Endothelial cell of umbilical vein (primary cell): ENCODE data around the gene RAD51B. TPM values are rescaled to one million over a fixed set of nuclear protein-coding genes. Genes with fewer than 3 reads are reported as not detected.

Experiments
- BruUV-seq: library from RNA; stranded (reverse); fragments of 400-500 nt; replicated peaks from 2 replicates; lab custom pipeline; 2021; lab: Mats Ljungman, UMichigan
- CTCF ChIA-PET: fragments of 300-600, 350-600 bp; sonication (Branson Sonifier 250); formaldehyde crosslinking; loops from one replicate; lab custom pipeline; 2021; ENCODE audit warnings: antibody characterized with exemption, inconsistent platforms; lab: Charles Lee
- POLR2A ChIA-PET: fragments of 300-600, 350-600 bp; sonication (Branson Sonifier 250); formaldehyde crosslinking; loops from one replicate; lab custom pipeline; 2021; ENCODE audit warnings: antibody characterized with exemption, inconsistent platforms; lab: Charles Lee
- DNase-seq: peaks from one replicate; pipeline ENCODE4 v3.0.0-alpha.2; 2011; ENCODE audit warnings: low read depth, low spot score
- FAIRE-seq: peaks from 2 replicates; lab custom pipeline; 2011; peaks lifted over from hg19 to GRCh38; lab: Jason Lieb, UNC
- H2AFZ ChIP-seq: 2 replicates; pipeline ENCODE4 v1.6.0; 2012; ENCODE audit warnings: low read depth, low read length, control low read depth, inconsistent platforms
- H3K27ac ChIP-seq: 2 replicates; pipeline ENCODE4 v1.5.1; 2011; ENCODE audit warnings: low read depth, mild to moderate bottlenecking, control low read depth, low read length, moderate library complexity; ENCODE audit not compliant: insufficient read depth
- H3K27me3 ChIP-seq, 2 experiments: 2 replicates each; pipeline versions ENCODE4 v1.6.0 to v1.6.1; 2011; ENCODE audit warnings: low read length in 2 of 2, mixed read lengths in 1 of 2; ENCODE audit not compliant: control insufficient read depth in 2 of 2, insufficient read depth in 2 of 2
- H3K36me3 ChIP-seq, 2 experiments: 2 replicates in 1 of 2; 3 replicates in 1 of 2; pipeline ENCODE4 v1.5.1; 2011; ENCODE audit warnings: low read length in 2 of 2, mild to moderate bottlenecking in 1 of 2, moderate library complexity in 1 of 2; ENCODE audit not compliant: control insufficient read depth in 2 of 2, insufficient read depth in 2 of 2; ENCODE audit errors: extremely low read depth in 1 of 2
- H3K4me1 ChIP-seq: 3 replicates; pipeline ENCODE4 v1.5.1; 2011; ENCODE audit warnings: mild to moderate bottlenecking, low read length; ENCODE audit not compliant: control insufficient read depth, insufficient read depth; ENCODE audit errors: extremely low read depth
- H3K4me2 ChIP-seq: 2 replicates; pipeline ENCODE4 v1.6.1; 2011; ENCODE audit warnings: low read length, control low read depth, mixed read lengths; ENCODE audit not compliant: insufficient read depth
- H3K4me3 ChIP-seq, 3 experiments: fragments of 200-600 bp in 1 of 3; sonication (generic), shearing (Covaris generic) in 1 of 3; replicated peaks in 1 of 3; 2 replicates each; pipeline ENCODE4 v1.5.1; 2011 to 2016; ENCODE audit warnings: control low read depth in 3 of 3, low read length in 3 of 3, mild to moderate bottlenecking in 2 of 3, inconsistent platforms in 1 of 3, low read depth in 1 of 3, moderate library complexity in 1 of 3; ENCODE audit not compliant: insufficient read depth in 1 of 3
- H3K79me2 ChIP-seq: 2 replicates; pipeline ENCODE4 v1.6.0; 2012; ENCODE audit warnings: low read length, inconsistent platforms; ENCODE audit not compliant: control insufficient read depth, insufficient read depth
- H3K9ac ChIP-seq: replicated peaks from 2 replicates; pipeline ENCODE3; 2011; ENCODE audit warnings: low read length, control low read depth; ENCODE audit not compliant: insufficient read depth; ENCODE audit errors: extremely low read depth
- H3K9me1 ChIP-seq: replicated peaks from 3 replicates; pipeline ENCODE4 v1.6.0; 2011; ENCODE audit warnings: mild to moderate bottlenecking, low read length; ENCODE audit not compliant: control insufficient read depth, insufficient read depth; ENCODE audit errors: extremely low read depth
- H3K9me3 ChIP-seq: replicated peaks from 2 replicates; pipeline ENCODE4 v1.5.1; 2012; ENCODE audit warnings: low read length, inconsistent platforms; ENCODE audit not compliant: control insufficient read depth, insufficient read depth
- H4K20me1 ChIP-seq: replicated peaks from 2 replicates; pipeline ENCODE3; 2011; ENCODE audit warnings: mild to moderate bottlenecking, low read length; ENCODE audit not compliant: control insufficient read depth, insufficient read depth; ENCODE audit errors: extremely low read depth
- EZH2 ChIP-seq: IDR thresholded peaks from 2 replicates; pipeline ENCODE4 v1.6.1; 2012; ENCODE audit warnings: borderline replicate concordance, low read depth, mild to moderate bottlenecking, moderate library complexity, low read length, inconsistent platforms; ENCODE audit not compliant: severe bottlenecking
- FOS ChIP-seq: IDR thresholded peaks from 2 replicates; pipeline ENCODE4 v1.6.1; 2011; ENCODE audit warnings: mild to moderate bottlenecking, low read length, moderate library complexity, borderline replicate concordance; ENCODE audit not compliant: insufficient read depth
- POLR2A ChIP-seq: IDR thresholded peaks from 2 replicates; pipeline ENCODE4 v1.6.1; 2012; ENCODE audit warnings: low read depth, mild to moderate bottlenecking, control low read depth, low read length
- dilution Hi-C: fragments of 300-500 bp; cut with MboI; formaldehyde crosslinking; loops from one replicate; pipeline ENCODE4 v1.15.0; 2019; ENCODE audit warnings: low sequenced_read_pairs; ENCODE audit not compliant: extremely low pct_ligation_motif_present
- intact Hi-C: fragments of 100-400 bp; cut with micrococcal nuclease; formaldehyde crosslinking; loops from one replicate; pipeline ENCODE4 v1.10.0; 2022
- polyA plus RNA-seq, 4 experiments: library from polyadenylated mRNA; depleted of rRNA in 3 of 4; stranded (reverse) in 3 of 4; unstranded in 1 of 4; fragments of >200 nt; gene quantifications; 2 replicates each; pipeline versions ENCODE4 v1.2.1 to v1.2.3, GENCODE V29; 2011 to 2012; ENCODE audit warnings: missing spikeins in 1 of 4
- total RNA-seq: library from RNA; stranded (reverse); gene quantifications from 2 replicates; pipeline ENCODE4 v1.2.3, GENCODE V29; 2021

Gene RAD51B
- total and polyA plus RNA-seq, 2 donors (not counting 3 experiments of a cell fraction or from before 2014, with no cell fraction given), result 3.9 to 19.0 TPM

DNA sequence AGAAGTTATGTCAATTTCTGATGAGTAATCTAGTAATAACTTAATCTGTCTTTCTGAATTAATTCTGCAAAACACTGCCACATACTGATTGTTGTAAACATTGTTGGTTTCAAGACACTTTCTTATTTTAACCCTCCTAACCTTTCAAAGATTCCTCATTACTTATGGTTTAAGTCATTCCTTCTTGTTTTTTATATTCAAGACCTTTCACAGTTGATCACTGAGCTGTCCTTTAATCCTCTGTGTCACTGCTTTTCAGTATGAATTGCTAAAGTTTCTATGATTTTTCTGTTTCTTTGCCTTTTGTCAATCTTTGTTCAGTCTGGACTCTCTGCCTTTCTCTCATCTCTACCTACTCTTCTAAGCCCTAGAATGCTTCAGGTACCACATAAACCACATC lies 164.7 kb downstream of the RAD51B start:
- dilution Hi-C loops, result no loop called here
- H3K4me2 ChIP-seq, result no peak overlapping the region
- no peak overlapping the region for H3K27ac ChIP-seq
- no peak for TF ChIP-seq POLR2A
- no peak for TF ChIP-seq EZH2
- ChIA-PET POLR2A (no interaction called here), CTCF (interaction anchor here (0.8 kb wide), 1 partner anchor 17 kb away, joined by 3 read pairs; no protein-coding TSS in a partner anchor)
- intact Hi-C loops, result no loop called here
- H2AFZ ChIP-seq, result no peak overlapping the region
- no peaks in the 10 kb centered on the region for H4K20me1 ChIP-seq
- no TSS peak for BruUV-seq
- no peak for FAIRE-seq
- H3K36me3 ChIP-seq, result no peaks in the 10 kb centered on the region
- H3K9me3 ChIP-seq, result no peaks in the 10 kb centered on the region
- no peaks in the 10 kb centered on the region for H3K4me1 ChIP-seq
- no peaks in the 10 kb centered on the region for H3K27me3 ChIP-seq
- H3K9me1 ChIP-seq, result no peaks in the 10 kb centered on the region
- H3K9ac ChIP-seq, result no peak overlapping the region
- no peaks in the 10 kb centered on the region for H3K79me2 ChIP-seq
- DNase-seq, result no peak
- no peak overlapping the region for H3K4me3 ChIP-seq

DNA sequence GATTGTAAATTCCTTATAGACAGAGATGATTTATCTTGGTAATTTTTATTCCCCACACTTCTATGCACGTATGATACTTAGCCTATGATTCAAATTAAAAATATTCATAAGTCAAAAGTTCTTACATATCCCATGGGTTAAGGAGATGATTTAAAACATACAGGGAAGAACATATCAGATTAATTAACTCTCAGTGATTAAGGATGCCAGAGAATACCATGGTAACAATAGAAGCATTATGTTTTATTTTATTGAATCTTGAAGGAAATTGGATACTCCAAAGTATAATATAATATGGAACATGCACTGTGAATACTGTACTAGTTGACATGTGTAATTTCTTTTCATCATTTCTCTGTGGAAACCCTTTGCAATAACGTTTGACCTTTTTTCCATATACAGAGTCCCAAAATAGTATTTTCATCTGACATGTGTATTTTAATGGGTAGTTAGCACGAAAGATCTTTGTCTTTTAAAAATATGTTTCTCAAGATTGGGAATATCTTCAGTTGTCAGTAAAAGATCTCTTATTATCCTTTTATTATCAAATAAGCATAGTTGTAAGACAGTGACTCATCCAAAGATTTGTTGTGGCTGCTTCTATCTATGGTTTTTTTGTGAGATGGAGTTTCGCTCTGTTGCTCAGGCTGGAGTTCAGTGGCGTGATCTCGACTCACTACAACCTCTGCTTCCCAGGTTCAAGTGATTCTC lies 166.7 kb downstream of the RAD51B start:
- H3K9me3 ChIP-seq, result no peaks in the 10 kb centered on the region
- ChIA-PET POLR2A (no interaction called here), CTCF (no interaction called here)
- FAIRE-seq, result no peak
- dilution Hi-C loops (no loop called here), intact Hi-C loops (no loop called here)
- no peaks in the 10 kb centered on the region for H3K79me2 ChIP-seq
- no peak overlapping the region for H3K4me2 ChIP-seq
- no peaks in the 10 kb centered on the region for H3K27me3 ChIP-seq
- H3K9ac ChIP-seq, result no peak overlapping the region
- H4K20me1 ChIP-seq, result no peaks in the 10 kb centered on the region
- H3K36me3 ChIP-seq, result no peaks in the 10 kb centered on the region
- H3K9me1 ChIP-seq, result no peaks in the 10 kb centered on the region
- H3K27ac ChIP-seq, result no peak overlapping the region
- no peak overlapping the region for H2AFZ ChIP-seq
- H3K4me1 ChIP-seq, result no peaks in the 10 kb centered on the region
- H3K4me3 ChIP-seq, result no peak overlapping the region
- TF ChIP-seq FOS, result no peak
- DNase-seq, result no peak
- no TSS peak for BruUV-seq
